T-helper 22 cell (primary cell): ENCODE measurements around the gene LST1.

Experiments
- DNase-seq: peaks from one replicate; pipeline ENCODE4 v3.0.0-alpha.2; 2020; ENCODE audit warnings: low read depth

LST1 gene

DNA sequence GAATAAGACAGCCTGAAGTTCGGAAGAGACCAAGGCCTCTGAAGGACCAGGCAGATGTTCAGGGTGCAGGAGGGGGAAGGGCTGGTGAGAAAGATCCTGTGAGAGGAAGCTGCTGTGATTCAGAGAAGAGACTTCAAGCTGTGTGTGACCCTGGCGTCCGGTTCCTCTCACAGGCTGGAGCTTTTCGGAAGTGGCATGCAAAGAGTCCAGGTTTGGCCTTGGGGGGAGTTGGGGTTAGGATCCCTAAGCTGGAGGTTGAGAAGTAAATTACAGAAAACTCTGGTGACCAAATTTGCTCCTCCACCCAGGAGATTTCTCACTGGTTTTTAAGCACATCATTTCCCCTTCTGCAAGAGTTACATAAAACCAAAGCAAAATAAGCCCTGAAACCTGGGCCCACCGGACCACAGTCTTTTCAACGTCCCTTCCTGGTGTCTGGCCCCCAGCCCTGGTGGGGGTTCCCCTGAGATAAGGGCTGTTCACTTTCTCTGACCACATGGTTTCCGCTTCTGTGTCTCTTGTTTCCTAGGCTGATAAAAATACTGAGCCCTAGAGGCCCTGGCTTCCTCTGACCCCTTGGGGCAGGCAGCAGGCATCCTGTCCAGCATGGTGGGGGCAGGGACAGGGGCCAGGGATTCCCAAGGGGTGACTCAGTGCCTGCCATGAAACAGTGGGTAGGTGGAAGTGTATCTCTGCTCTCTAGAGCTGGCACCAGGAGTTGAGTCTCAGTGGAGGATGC lies 25.9 kb upstream of the LST1 start:
- peak; percentile 43 for DNase-seq

DNA sequence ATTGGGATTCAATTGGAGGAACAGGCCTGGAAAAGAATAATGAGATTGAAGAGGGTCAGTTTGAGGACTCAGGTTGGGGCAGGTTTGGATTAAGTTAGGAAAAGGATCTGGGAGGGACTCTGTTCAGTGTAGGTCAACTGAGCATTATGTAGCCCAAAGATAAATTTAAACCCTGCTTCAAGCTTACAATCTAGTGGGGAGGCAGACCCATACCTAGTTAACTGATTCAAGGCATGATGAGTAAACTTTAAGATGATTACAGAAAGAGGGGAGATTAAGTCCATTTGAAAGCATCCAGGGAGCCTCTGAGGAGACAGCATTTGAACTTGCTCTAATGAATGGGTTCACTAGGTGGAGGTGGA lies 25.4 kb upstream of the LST1 start:
- no peak for DNase-seq

DNA sequence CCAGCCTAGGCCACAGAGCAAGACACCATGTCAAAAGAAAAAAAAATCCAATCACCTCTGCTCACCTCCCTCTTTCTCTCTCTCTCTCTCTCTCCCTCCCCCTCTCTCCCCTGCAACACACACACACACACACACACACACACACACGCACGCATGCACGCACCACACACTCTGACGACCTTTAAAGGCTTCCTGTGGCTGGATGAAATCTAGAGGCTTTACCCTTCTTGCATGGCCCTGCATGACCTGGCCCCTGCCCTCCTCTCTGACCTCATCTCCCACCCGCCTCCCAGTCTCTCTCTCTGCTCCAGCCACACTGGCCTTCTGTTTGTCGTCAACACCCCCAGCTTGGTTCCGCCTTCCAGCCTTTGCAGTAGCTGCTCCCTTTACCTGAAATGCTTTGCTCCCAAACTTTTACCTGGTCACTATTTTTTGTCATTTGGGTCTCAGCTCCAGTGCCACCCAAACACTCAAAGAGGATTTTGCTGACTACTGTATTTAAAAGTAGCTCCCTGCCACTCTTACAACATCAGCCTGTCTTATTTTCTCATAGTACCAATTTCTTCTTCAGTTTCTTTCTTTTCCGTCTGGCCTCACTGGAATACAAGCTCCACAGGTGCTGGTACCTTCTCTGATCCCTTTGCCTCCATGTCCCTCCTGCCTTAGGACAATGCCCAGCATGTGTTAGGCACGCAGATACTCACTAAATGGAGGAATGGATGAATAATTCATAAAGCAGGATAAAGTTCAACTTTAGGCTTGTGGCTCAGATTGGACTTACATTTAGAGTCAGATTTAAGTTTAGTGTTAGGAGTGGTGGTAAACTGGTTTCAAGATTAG lies 18.3 kb upstream of the LST1 start:
- DNase-seq: peak; percentile 45

DNA sequence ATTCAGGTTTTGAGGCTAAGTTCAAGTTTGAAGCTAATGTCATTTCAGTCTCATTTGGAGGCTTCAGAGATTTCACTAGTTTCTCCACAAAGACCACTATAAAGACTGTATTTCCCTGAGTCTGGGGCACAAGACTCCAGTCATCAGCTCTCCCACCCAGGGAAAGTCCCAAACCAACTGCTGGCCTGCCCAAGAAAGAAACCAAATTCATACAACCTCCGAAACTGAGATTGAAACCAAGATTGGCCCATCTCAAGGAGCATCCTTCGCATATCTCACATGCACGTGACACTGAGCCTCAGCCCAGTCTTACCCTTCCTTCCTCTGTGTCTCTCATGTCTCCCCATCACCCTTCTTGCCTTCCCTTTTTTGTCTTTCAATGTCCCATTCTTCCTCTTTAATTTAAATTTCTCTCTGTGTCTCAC lies 17.5 kb upstream of the LST1 start:
- peak; percentile 80 for DNase-seq

DNA sequence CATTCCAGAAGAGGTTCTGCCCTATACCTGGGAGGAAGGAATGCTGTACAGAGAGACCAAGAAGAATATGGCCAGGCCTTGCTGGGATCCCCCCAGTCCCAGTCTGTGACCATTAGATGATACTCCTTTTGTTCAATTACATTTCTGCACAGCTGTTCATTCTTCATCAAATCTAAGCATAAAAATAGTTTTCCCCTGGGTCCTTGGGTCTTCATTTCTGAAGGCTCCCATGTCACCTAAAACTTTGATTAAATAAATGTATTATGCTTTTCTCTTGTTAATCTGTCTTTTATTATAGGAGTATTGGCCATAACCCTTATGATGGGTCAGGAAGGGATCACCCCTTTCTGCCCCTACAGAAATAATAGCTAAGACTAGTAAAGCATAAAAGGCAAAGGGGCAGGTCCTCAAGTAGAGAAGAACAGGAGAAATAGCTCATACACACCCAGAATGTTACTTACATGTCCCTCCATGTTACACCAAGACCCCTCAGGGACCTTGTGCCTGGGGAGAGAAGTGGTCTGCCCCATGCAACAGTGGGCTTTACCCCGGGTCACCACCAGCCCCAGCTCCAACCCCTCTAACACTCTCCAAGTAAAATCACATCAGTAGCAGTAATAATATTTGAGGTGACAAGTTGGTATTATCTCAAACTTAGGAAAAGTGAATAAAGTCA lies 16.1 kb upstream of the LST1 start:
- no peak for DNase-seq

DNA sequence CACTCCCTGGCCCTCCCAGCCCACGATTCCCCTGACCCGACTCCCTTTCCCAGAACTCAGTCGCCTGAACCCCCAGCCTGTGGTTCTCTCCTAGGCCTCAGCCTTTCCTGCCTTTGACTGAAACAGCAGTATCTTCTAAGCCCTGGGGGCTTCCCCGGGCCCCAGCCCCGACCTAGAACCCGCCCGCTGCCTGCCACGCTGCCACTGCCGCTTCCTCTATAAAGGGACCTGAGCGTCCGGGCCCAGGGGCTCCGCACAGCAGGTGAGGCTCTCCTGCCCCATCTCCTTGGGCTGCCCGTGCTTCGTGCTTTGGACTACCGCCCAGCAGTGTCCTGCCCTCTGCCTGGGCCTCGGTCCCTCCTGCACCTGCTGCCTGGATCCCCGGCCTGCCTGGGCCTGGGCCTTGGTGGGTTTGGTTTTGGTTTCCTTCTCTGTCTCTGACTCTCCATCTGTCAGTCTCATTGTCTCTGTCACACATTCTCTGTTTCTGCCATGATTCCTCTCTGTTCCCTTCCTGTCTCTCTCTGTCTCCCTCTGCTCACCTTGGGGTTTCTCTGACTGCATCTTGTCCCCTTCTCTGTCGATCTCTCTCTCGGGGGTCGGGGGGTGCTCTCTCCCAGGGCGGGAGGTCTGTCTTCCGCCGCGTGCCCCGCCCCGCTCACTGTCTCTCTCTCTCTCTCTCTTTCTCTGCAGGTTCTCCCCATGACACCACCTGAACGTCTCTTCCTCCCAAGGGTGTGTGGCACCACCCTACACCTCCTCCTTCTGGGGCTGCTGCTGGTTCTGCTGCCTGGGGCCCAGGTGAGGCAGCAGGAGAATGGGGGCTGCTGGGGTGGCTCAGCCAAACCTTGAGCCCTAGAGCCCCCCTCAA lies 13.8 kb upstream of the LST1 start, which contains the start of gene LTA:
TSS of gene LTA (plus strand) at position 249 of the 871 bp plus-strand sequence. CDS start at position 703, 454 bp downstream.
- peak; percentile 69 for DNase-seq

DNA sequence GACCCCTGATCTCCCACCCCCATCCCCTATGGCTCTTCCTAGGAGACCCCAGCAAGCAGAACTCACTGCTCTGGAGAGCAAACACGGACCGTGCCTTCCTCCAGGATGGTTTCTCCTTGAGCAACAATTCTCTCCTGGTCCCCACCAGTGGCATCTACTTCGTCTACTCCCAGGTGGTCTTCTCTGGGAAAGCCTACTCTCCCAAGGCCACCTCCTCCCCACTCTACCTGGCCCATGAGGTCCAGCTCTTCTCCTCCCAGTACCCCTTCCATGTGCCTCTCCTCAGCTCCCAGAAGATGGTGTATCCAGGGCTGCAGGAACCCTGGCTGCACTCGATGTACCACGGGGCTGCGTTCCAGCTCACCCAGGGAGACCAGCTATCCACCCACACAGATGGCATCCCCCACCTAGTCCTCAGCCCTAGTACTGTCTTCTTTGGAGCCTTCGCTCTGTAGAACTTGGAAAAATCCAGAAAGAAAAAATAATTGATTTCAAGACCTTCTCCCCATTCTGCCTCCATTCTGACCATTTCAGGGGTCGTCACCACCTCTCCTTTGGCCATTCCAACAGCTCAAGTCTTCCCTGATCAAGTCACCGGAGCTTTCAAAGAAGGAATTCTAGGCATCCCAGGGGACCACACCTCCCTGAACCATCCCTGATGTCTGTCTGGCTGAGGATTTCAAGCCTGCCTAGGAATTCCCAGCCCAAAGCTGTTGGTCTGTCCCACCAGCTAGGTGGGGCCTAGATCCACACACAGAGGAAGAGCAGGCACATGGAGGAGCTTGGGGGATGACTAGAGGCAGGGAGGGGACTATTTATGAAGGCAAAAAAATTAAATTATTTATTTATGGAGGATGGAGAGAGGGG lies 12.6 kb upstream of the LST1 start:
- DNase-seq: no peak

DNA sequence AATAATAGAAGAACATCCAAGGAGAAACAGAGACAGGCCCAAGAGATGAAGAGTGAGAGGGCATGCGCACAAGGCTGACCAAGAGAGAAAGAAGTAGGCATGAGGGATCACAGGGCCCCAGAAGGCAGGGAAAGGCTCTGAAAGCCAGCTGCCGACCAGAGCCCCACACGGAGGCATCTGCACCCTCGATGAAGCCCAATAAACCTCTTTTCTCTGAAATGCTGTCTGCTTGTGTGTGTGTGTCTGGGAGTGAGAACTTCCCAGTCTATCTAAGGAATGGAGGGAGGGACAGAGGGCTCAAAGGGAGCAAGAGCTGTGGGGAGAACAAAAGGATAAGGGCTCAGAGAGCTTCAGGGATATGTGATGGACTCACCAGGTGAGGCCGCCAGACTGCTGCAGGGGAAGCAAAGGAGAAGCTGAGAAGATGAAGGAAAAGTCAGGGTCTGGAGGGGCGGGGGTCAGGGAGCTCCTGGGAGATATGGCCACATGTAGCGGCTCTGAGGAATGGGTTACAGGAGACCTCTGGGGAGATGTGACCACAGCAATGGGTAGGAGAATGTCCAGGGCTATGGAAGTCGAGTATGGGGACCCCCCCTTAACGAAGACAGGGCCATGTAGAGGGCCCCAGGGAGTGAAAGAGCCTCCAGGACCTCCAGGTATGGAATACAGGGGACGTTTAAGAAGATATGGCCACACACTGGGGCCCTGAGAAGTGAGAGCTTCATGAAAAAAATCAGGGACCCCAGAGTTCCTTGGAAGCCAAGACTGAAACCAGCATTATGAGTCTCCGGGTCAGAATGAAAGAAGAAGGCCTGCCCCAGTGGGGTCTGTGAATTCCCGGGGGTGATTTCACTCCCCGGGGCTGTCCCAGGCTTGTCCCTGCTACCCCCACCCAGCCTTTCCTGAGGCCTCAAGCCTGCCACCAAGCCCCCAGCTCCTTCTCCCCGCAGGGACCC lies 11.7 kb upstream of the LST1 start:
- DNase-seq: no peak

DNA sequence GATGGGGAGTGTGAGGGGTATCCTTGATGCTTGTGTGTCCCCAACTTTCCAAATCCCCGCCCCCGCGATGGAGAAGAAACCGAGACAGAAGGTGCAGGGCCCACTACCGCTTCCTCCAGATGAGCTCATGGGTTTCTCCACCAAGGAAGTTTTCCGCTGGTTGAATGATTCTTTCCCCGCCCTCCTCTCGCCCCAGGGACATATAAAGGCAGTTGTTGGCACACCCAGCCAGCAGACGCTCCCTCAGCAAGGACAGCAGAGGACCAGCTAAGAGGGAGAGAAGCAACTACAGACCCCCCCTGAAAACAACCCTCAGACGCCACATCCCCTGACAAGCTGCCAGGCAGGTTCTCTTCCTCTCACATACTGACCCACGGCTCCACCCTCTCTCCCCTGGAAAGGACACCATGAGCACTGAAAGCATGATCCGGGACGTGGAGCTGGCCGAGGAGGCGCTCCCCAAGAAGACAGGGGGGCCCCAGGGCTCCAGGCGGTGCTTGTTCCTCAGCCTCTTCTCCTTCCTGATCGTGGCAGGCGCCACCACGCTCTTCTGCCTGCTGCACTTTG lies 10.7 kb upstream of the LST1 start, which contains the start of gene TNF:
TSS of gene TNF (plus strand) at position 231 of the 567 bp plus-strand sequence. CDS start at position 408, 177 bp downstream.
- peak; percentile 76 for DNase-seq

DNA sequence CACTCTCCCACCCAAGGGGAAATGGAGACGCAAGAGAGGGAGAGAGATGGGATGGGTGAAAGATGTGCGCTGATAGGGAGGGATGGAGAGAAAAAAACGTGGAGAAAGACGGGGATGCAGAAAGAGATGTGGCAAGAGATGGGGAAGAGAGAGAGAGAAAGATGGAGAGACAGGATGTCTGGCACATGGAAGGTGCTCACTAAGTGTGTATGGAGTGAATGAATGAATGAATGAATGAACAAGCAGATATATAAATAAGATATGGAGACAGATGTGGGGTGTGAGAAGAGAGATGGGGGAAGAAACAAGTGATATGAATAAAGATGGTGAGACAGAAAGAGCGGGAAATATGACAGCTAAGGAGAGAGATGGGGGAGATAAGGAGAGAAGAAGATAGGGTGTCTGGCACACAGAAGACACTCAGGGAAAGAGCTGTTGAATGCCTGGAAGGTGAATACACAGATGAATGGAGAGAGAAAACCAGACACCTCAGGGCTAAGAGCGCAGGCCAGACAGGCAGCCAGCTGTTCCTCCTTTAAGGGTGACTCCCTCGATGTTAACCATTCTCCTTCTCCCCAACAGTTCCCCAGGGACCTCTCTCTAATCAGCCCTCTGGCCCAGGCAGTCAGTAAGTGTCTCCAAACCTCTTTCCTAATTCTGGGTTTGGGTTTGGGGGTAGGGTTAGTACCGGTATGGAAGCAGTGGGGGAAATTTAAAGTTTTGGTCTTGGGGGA lies 10.0 kb upstream of the LST1 start:
- DNase-seq: no peak

DNA sequence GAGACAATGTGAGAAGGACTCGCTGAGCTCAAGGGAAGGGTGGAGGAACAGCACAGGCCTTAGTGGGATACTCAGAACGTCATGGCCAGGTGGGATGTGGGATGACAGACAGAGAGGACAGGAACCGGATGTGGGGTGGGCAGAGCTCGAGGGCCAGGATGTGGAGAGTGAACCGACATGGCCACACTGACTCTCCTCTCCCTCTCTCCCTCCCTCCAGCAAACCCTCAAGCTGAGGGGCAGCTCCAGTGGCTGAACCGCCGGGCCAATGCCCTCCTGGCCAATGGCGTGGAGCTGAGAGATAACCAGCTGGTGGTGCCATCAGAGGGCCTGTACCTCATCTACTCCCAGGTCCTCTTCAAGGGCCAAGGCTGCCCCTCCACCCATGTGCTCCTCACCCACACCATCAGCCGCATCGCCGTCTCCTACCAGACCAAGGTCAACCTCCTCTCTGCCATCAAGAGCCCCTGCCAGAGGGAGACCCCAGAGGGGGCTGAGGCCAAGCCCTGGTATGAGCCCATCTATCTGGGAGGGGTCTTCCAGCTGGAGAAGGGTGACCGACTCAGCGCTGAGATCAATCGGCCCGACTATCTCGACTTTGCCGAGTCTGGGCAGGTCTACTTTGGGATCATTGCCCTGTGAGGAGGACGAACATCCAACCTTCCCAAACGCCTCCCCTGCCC lies 9.0 kb upstream of the LST1 start:
- DNase-seq: peak; percentile 48

DNA sequence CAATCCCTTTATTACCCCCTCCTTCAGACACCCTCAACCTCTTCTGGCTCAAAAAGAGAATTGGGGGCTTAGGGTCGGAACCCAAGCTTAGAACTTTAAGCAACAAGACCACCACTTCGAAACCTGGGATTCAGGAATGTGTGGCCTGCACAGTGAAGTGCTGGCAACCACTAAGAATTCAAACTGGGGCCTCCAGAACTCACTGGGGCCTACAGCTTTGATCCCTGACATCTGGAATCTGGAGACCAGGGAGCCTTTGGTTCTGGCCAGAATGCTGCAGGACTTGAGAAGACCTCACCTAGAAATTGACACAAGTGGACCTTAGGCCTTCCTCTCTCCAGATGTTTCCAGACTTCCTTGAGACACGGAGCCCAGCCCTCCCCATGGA lies 8.5 kb upstream of the LST1 start:
- no peak for DNase-seq

DNA sequence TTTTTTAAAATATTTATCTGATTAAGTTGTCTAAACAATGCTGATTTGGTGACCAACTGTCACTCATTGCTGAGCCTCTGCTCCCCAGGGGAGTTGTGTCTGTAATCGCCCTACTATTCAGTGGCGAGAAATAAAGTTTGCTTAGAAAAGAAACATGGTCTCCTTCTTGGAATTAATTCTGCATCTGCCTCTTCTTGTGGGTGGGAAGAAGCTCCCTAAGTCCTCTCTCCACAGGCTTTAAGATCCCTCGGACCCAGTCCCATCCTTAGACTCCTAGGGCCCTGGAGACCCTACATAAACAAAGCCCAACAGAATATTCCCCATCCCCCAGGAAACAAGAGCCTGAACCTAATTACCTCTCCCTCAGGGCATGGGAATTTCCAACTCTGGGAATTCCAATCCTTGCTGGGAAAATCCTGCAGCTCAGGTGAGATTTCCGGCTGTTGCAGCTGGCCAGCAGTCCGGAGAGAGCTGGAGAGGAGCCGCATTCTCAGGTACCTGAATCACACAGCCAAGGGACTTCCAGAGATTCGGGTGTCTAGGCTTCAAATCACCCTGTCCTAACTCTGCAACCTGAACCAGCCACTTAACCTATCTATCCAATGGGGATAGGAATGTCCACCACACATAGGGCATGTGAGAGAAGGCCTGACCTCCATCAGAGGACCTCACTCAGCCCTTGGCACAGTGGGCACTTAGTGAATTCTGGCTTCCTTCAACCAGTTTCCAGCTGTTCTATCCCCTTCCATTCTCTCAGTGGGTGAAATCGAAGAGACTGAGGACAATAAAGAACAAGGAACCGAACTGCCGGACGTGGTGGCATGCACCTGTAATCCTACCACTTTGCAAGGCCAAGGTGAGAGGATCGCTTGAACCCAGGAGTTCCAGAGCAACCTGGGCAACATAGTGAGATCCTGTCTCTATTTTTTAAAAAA lies 7.6 kb upstream of the LST1 start:
- no peak for DNase-seq

DNA sequence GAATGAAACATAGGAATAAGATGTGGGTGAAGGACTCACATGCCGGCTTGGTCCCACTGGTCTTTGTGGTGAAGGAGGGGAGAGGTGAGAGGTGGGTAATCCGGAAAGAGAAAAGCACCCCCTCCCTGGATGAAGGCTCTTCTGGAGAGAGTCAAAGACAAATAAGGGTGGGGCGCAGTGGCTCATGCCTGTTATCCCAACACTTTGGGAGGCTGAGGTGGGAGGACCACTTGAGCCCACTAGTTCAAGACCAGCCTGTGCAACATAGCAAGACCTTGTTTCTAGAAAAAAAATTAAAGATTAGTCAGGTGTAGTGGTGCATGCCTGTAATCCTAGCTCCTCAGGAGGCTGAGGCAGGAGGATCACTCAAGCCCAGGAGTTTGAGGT lies 7.0 kb upstream of the LST1 start:
- no peak for DNase-seq

DNA sequence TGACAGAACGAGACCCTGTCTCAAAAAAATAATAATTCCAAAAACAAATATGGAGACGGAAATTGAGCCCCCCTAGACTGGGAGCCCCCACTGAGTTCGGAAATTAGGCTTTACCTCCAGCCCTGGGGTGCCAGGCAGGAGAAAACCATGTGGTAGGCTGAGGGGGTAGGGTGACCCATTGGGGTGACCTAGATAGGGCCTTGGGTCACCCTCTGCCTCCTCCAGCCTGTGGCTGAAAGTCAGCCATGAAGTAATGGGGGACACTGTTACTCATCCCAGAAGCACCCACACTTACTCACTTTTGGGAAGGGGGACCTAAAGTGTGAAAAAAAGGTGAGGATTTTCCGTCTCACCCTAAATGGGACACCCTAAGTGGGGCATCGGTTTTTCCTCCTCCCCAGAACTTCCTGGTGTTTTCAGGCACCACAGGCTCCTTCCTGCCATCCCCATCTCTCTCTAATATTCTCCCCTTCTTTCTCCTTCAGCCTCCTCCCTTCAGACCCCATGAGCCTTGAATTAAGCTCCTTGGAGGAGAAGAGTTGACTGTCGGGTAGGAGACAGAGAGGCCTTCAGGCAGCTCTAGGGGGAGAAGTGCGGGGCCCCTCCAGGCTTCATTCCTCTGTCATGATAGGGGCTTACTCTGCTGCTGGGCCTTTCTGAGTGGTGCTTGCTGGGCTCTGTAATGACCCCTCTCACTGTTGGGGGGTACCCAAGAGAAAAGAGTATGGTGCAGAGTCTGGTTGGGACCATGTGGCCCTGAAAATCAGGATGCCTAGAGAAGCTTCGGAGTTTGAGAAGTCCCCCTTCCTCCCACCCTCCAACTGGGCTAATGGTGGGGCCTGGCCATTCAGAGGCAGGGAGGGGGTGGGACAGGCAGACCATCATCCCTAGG lies 6.3 kb upstream of the LST1 start:
- DNase-seq: no peak

DNA sequence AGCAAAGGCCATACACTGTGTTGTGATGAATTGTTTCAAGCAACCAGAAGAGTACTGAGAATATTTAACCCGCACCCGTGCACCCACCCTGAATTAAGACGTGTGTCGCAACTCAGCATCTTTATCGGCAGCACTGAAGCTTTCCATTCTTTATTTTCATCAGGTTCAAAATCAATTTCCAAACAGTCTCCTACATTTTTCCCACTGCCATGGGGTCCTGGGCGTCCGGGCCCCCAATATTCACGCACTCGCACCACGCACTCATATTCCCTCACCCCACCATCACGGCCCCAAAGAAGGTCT lies 5.7 kb upstream of the LST1 start:
- DNase-seq: no peak
